ENCODE measurements around the gene IQCN.

The IQCN gene

GRCh38 chr19:18282788-18283141, 8.5 kb upstream of the IQCN start:
- H3K9me3 ChIP-seq (ENCODE audit: severe bottlenecking) = no peaks in the 10 kb centered on the region
- no peak for DNase-seq (ENCODE audit: low spot score)
- H3K36me3 ChIP-seq (ENCODE audit: low read depth) = peaks cover 10% of the 10 kb centered on the region
- H3K27ac ChIP-seq (ENCODE audit: poor library complexity, severe bottlenecking) = peak overlapping the region; percentile 95
- ATAC-seq (ENCODE audit: low read depth) = no peak
- H3K4me3 ChIP-seq (ENCODE audit: severe bottlenecking) = peak overlapping the region; percentile 39
- no peaks in the 10 kb centered on the region for H3K27me3 ChIP-seq (ENCODE audit: insufficient read depth, poor library complexity, severe bottlenecking)
- TF ChIP-seq CTCF (IDR thresholded peaks at IDR 0.05; ENCODE audit: poor library complexity, severe bottlenecking) = no peak
- H3K4me1 ChIP-seq (ENCODE audit: insufficient read depth, poor library complexity, severe bottlenecking) = peaks cover 7% of the 10 kb centered on the region

- peaks cover 7% of the 10 kb centered on the region for H3K4me1 ChIP-seq (ENCODE audit: insufficient read depth, poor library complexity, severe bottlenecking)
- H3K36me3 ChIP-seq (ENCODE audit: low read depth) = peaks cover 10% of the 10 kb centered on the region
- peak overlapping the region; percentile 39 for H3K4me3 ChIP-seq (ENCODE audit: severe bottlenecking)
- ATAC-seq (ENCODE audit: low read depth) (peak; percentile 23), DNase-seq (ENCODE audit: low spot score) (no peak)
- peak overlapping the region; percentile 95 for H3K27ac ChIP-seq (ENCODE audit: poor library complexity, severe bottlenecking)
- no peaks in the 10 kb centered on the region for H3K9me3 ChIP-seq (ENCODE audit: severe bottlenecking)
- no peak for TF ChIP-seq CTCF (IDR thresholded peaks at IDR 0.05; ENCODE audit: poor library complexity, severe bottlenecking)
- H3K27me3 ChIP-seq (ENCODE audit: insufficient read depth, poor library complexity, severe bottlenecking) = no peaks in the 10 kb centered on the region
These were observed 8.0 kb upstream of the IQCN start for GRCh38 chr19:18282021-18282787.

GRCh38 chr19:18281082-18282020, 7.1 kb upstream of the IQCN start, which contains the start of gene JUND:
JUND (minus strand) TSS chr19:18281622; CDS start chr19:18281484, 138 bp downstream.
- no peaks in the 10 kb centered on the region for H3K9me3 ChIP-seq (ENCODE audit: severe bottlenecking)
- H3K4me3 ChIP-seq (ENCODE audit: severe bottlenecking) = peak within 1 kb of the TSS; percentile 93
- peaks cover 7% of the 10 kb centered on the region for H3K4me1 ChIP-seq (ENCODE audit: insufficient read depth, poor library complexity, severe bottlenecking)
- peak; percentile 62 for ATAC-seq (ENCODE audit: low read depth)
- peaks cover 10% of the 10 kb centered on the region for H3K36me3 ChIP-seq (ENCODE audit: low read depth)
- peak; percentile 96 for DNase-seq (ENCODE audit: low spot score)
- peak within 1 kb of the TSS; percentile 95 for H3K27ac ChIP-seq (ENCODE audit: poor library complexity, severe bottlenecking)
- peak; percentile 6 for TF ChIP-seq CTCF (IDR thresholded peaks at IDR 0.05; ENCODE audit: poor library complexity, severe bottlenecking)
- no peaks in the 10 kb centered on the region for H3K27me3 ChIP-seq (ENCODE audit: insufficient read depth, poor library complexity, severe bottlenecking)

GRCh38 chr19:18280247-18281081, 6.2 kb upstream of the IQCN start:
- H3K36me3 ChIP-seq (ENCODE audit: low read depth) = peaks cover 10% of the 10 kb centered on the region
- peak overlapping the region; percentile 93 for H3K4me3 ChIP-seq (ENCODE audit: severe bottlenecking)
- peaks cover 9% of the 10 kb centered on the region for H3K4me1 ChIP-seq (ENCODE audit: insufficient read depth, poor library complexity, severe bottlenecking)
- ATAC-seq (ENCODE audit: low read depth) = peak; percentile 26
- TF ChIP-seq CTCF (IDR thresholded peaks at IDR 0.05; ENCODE audit: poor library complexity, severe bottlenecking) = no peak
- H3K27me3 ChIP-seq (ENCODE audit: insufficient read depth, poor library complexity, severe bottlenecking) = no peaks in the 10 kb centered on the region
- DNase-seq (ENCODE audit: low spot score) = no peak
- no peaks in the 10 kb centered on the region for H3K9me3 ChIP-seq (ENCODE audit: severe bottlenecking)
- peak overlapping the region; percentile 95 for H3K27ac ChIP-seq (ENCODE audit: poor library complexity, severe bottlenecking)

Measured in RWPE2 (cell line).